T-helper 17 cell (primary cell): ENCODE measurements around the gene FAM72B. TPM values are rescaled to one million over a fixed set of nuclear protein-coding genes. Genes with fewer than 3 reads are reported as not detected.
A peak's percentile ranks its signal among the peaks of the same experiment; 100 is the strongest.
"Not testable (repeated sequence)": the region's sequence is repeated elsewhere in the genome, so short reads cannot be mapped to it uniquely, and the experiment has no call there.

Experiments used
- ATAC-seq: fragments of 150-1000 bp; cut with Tn5 transposase; 2 replicates; pipeline ENCODE4 v1.10.0; 2021; ENCODE audit warnings: mild to moderate bottlenecking, moderate library complexity
- DNase-seq, 3 donors: peaks; one replicate each; pipeline versions ENCODE4 v3.0.0 to v3.0.0-alpha.2; 2020 to 2021
- H3K9me3 ChIP-seq: one replicate; pipeline ENCODE4 v1.7.0; 2013; ENCODE audit warnings: low read length, mild to moderate bottlenecking; ENCODE audit not compliant: control insufficient read depth, poor library complexity, severe bottlenecking
- H3K27ac Mint-ChIP-seq: one replicate; pipeline ENCODE4 v1.8.0; 2022; ENCODE audit warnings: mild to moderate bottlenecking, moderate library complexity, mixed read lengths
- H3K27me3 Mint-ChIP-seq: one replicate; pipeline ENCODE4 v1.8.0; 2022; ENCODE audit warnings: mixed read lengths
- H3K36me3 Mint-ChIP-seq: one replicate; pipeline ENCODE4 v1.8.0; 2022; ENCODE audit warnings: low read depth, mixed read lengths
- H3K4me1 Mint-ChIP-seq: one replicate; pipeline ENCODE4 v1.8.0; 2022; ENCODE audit warnings: mild to moderate bottlenecking, mixed read lengths
- H3K4me3 Mint-ChIP-seq: one replicate; pipeline ENCODE4 v1.8.0; 2022; ENCODE audit warnings: mild to moderate bottlenecking, moderate library complexity, mixed read lengths
- total RNA-seq, 4 donors: library from RNA in 2 of 4; stranded (reverse) in 2 of 4; gene quantifications; one replicate each; pipeline ENCODE4 v1.2.3 and lab custom pipeline; 2022 to 2026

Gene FAM72B
- total RNA-seq, 2 donors from 2014 or later: 0.35 to 2.2 TPM

DNA sequence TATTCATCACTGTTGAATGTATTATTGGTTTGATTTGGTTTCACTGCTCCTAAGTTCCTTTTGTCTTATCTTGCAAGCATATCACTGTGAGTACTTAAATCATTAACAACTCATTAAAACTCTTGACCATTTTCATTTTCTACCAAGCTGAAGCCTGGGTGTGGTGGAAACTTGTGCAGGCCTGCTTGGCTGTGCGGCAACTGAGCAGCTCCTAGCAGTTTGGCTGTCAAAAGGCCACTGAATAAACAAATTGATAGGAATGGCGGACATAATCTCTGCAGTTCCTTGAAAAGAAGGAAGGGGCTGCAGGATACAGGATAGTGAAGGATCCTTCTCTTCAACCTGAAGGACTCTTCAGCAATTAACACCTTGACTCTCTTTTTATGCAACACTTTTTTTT, 26.6 kb upstream of the FAM72B start:
- H3K4me1 Mint-ChIP-seq, ATAC-seq, DNase-seq, H3K9me3 ChIP-seq, H3K27ac Mint-ChIP-seq, H3K27me3 Mint-ChIP-seq, H3K36me3 Mint-ChIP-seq, H3K4me3 Mint-ChIP-seq: not testable (repeated sequence)

- DNase-seq: not testable (repeated sequence)
These were observed 24.2 kb upstream of the FAM72B start for GRCh38 chr1:121208375-121208774.

DNA sequence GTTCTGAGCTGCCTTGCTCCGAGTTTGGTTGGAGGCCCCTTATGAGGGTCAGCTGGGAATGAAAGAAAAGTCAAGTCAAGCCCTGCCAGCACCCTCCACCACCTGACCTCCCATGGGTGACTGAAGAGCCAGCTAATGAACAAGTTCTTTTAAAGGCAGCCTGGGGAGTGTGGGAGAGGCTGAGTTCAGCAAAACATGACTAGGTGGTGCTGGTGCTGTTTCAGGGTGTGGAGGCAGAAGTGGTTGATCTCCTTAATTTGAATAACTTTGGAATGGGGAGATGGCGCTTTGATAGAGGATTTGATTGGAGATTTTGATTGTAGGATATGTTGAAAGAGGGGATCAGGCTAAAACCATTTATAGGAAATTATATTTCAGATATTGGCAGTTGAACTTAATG, 23.2 kb upstream of the FAM72B start:
- not testable (repeated sequence) for H3K4me1 Mint-ChIP-seq, H3K9me3 ChIP-seq, ATAC-seq, H3K27ac Mint-ChIP-seq, H3K4me3 Mint-ChIP-seq, H3K27me3 Mint-ChIP-seq, DNase-seq, H3K36me3 Mint-ChIP-seq

More at GRCh38 chr1:121208375-121208774, 24.2 kb upstream of the FAM72B start:
- not testable (repeated sequence) for ATAC-seq, H3K4me3 Mint-ChIP-seq, H3K27ac Mint-ChIP-seq, H3K9me3 ChIP-seq, H3K27me3 Mint-ChIP-seq, H3K4me1 Mint-ChIP-seq, H3K36me3 Mint-ChIP-seq

GRCh38 chr1:121205786-121206711, 21.9 kb upstream of the FAM72B start:
- not testable (repeated sequence) for H3K4me1 Mint-ChIP-seq, DNase-seq, H3K27me3 Mint-ChIP-seq, H3K27ac Mint-ChIP-seq, ATAC-seq, H3K36me3 Mint-ChIP-seq, H3K9me3 ChIP-seq, H3K4me3 Mint-ChIP-seq

DNA sequence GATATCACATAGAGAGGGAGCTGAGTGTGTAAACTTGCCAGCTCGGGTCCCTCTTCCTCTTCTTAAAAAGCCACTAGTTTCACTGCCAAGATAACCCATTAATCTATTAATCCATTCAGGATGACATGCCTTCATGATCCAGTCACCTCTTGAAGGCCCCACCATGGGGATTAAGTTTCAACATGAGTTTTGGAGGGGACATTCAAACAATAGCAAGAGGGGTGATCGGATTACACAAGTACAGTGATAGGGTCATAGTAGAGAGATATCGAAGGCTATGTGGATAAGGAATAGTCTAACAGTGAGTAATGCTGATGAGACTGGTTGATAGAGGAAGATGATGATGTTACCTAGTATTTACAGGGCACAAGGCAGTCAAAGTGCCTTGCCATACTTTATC, 18.8 kb upstream of the FAM72B start:
- not testable (repeated sequence) for H3K9me3 ChIP-seq, H3K4me1 Mint-ChIP-seq, DNase-seq, H3K36me3 Mint-ChIP-seq, ATAC-seq, H3K27ac Mint-ChIP-seq, H3K4me3 Mint-ChIP-seq, H3K27me3 Mint-ChIP-seq

GRCh38 chr1:121200985-121201981, 17.1 kb upstream of the FAM72B start:
- not testable (repeated sequence) for H3K9me3 ChIP-seq, DNase-seq, H3K27ac Mint-ChIP-seq, H3K36me3 Mint-ChIP-seq, H3K4me1 Mint-ChIP-seq, ATAC-seq, H3K27me3 Mint-ChIP-seq, H3K4me3 Mint-ChIP-seq

- not testable (repeated sequence) for H3K36me3 Mint-ChIP-seq, H3K9me3 ChIP-seq, DNase-seq, H3K4me1 Mint-ChIP-seq, ATAC-seq, H3K27ac Mint-ChIP-seq, H3K4me3 Mint-ChIP-seq, H3K27me3 Mint-ChIP-seq
These were observed 16.1 kb upstream of the FAM72B start for GRCh38 chr1:121200232-121200631.

DNA sequence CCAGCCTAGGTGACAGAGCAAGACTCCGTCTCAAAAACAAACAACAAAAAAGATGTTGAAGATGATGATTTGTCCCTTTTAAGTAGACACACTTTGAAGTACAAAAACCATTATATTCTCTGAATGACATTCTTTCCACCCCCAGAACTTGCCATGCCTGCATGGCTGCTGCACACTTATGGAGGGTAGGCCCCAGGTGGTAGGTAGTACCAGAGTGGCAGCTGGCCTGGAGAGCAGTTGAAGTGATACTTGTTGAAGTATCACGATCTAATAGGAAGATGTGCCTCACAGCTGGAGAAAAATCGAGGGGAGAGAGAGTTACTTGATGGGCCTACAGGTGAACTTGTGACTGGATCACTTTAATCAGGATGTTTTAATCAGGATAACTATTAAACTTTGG, 15.6 kb upstream of the FAM72B start:
- ATAC-seq, H3K27ac Mint-ChIP-seq, H3K4me3 Mint-ChIP-seq, DNase-seq, H3K36me3 Mint-ChIP-seq, H3K27me3 Mint-ChIP-seq, H3K4me1 Mint-ChIP-seq, H3K9me3 ChIP-seq: not testable (repeated sequence)

DNA sequence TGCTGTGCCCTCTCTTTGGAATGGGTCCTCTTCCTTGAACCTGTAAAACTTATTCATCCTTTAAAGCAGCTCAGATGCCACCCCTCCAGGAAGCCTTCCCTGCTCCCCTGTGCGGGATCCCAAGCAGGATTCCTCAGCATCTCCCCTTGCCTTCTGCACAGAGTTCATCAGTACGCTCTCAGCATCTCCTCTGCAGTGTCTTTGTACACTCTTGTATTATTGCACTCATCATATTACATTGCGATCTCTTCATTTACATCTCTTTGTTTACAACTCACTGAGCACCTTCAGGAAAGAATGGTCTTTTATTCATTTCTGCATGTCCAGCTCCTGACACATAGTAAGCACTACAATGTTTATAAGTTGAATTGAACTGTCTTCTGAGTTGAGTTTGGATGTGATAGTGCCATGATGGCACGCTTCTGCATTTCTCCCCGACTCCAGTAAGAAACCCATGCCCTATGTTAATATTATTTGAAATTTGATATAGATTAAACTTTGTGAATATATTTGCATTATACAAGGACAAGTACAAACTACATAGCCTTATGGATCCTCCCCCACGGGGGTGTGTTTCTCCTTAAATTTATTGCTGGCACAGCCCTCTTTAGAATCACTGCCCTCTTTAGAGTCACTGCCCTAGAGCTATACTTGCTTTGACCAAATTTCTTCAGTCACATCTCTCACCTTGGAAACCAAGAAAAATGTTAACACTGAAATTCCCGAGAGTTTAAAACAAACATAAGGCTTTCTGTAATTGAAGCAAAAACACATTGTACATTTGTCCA, 13.1 kb upstream of the FAM72B start:
- DNase-seq: not testable (repeated sequence)

GRCh38 chr1:121192512-121192911, 8.4 kb upstream of the FAM72B start:
- not testable (repeated sequence) for H3K27ac Mint-ChIP-seq, H3K9me3 ChIP-seq, H3K27me3 Mint-ChIP-seq, H3K4me3 Mint-ChIP-seq, H3K4me1 Mint-ChIP-seq, ATAC-seq, DNase-seq, H3K36me3 Mint-ChIP-seq

More for the DNA sequence above, 13.1 kb upstream of the FAM72B start:
- H3K9me3 ChIP-seq, ATAC-seq, H3K27me3 Mint-ChIP-seq, H3K4me3 Mint-ChIP-seq, H3K4me1 Mint-ChIP-seq, H3K36me3 Mint-ChIP-seq, H3K27ac Mint-ChIP-seq: not testable (repeated sequence)

DNA sequence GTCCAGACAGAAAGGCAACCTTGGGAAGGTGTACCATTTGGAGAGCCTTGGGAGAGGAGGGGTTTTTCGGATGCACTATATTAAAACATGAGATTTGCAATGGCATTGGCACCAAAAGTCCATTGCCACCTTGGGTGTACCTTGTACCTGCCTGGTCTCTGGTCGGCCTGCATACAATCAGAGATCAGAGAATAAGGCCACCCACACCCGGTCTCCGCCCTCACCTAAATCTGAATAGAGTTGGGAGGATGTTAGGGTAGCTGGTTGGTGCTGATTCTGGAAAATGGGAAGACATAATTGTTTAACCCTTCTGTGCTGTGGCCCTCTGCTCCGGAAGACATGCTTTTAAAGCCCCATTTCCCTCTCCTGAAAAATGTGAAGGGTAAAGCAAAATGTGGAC, 3.8 kb upstream of the FAM72B start:
- DNase-seq, H3K36me3 Mint-ChIP-seq, ATAC-seq, H3K9me3 ChIP-seq, H3K27me3 Mint-ChIP-seq, H3K4me1 Mint-ChIP-seq, H3K27ac Mint-ChIP-seq: not testable (repeated sequence)
- H3K4me3 Mint-ChIP-seq: peak overlapping the region; percentile 45

GRCh38 chr1:121186191-121186590, 2.1 kb upstream of the FAM72B start:
- not testable (repeated sequence) for ATAC-seq, H3K4me1 Mint-ChIP-seq, H3K9me3 ChIP-seq, DNase-seq, H3K36me3 Mint-ChIP-seq, H3K27me3 Mint-ChIP-seq
- Mint-ChIP-seq H3K4me3 (peak overlapping the region; percentile 93), H3K27ac (peak overlapping the region; percentile 79)
